TTC549 (cell line): Measurements from ENCODE around the gene CMTM7.

Source experiments
- FAIRE-seq: peaks from 2 replicates; lab custom pipeline; 2012; peaks lifted over from hg19 to GRCh38; lab: Jason Lieb, UNC

Gene CMTM7, protein sequence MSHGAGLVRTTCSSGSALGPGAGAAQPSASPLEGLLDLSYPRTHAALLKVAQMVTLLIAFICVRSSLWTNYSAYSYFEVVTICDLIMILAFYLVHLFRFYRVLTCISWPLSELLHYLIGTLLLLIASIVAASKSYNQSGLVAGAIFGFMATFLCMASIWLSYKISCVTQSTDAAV

DNA sequence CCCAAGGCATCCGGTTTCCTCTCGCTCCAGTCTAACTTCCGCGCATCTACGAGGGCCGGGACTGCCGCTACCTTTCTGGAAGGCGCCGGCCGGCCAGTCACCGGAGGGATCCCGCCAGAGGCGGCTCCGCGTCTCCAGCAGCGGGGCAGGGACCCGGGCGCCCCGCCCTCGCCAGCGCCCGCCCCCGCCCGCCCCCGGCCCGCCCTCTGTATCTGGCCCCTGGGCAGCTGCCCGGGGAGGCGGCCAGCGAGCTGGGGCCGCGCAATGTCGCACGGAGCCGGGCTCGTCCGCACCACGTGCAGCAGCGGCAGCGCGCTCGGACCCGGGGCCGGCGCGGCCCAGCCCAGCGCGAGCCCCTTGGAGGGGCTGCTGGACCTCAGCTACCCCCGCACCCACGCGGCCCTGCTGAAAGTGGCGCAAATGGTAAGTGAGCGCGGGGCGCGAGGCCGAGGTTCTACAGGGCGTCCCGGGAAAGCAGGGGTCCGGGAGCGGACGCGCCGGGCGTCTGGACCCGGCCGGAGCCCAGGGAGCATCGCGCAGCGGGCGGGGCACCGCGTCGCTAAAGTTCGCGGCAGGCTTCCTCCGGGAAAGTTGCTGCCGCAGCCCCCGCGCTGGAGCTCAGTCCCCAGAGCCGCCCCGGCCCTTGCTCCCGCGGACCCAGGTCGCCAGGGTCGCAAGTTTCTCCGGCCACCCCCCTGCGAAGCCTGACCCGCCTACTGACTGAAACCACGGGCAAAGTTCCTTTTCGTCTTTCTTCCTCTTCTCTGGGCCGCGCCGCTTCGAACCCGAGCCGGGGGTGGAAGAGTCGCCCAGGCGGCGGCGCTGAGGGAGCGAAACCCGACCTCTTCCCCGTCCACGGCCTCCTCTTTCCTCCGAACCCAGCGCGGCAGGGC lies at the start of gene CMTM7:
Gene CMTM7, plus strand, starts transcription at position 211 of the 893 bp plus-strand sequence. Its CDS starts 54 bp downstream, at position 265.
- FAIRE-seq: no peak

DNA sequence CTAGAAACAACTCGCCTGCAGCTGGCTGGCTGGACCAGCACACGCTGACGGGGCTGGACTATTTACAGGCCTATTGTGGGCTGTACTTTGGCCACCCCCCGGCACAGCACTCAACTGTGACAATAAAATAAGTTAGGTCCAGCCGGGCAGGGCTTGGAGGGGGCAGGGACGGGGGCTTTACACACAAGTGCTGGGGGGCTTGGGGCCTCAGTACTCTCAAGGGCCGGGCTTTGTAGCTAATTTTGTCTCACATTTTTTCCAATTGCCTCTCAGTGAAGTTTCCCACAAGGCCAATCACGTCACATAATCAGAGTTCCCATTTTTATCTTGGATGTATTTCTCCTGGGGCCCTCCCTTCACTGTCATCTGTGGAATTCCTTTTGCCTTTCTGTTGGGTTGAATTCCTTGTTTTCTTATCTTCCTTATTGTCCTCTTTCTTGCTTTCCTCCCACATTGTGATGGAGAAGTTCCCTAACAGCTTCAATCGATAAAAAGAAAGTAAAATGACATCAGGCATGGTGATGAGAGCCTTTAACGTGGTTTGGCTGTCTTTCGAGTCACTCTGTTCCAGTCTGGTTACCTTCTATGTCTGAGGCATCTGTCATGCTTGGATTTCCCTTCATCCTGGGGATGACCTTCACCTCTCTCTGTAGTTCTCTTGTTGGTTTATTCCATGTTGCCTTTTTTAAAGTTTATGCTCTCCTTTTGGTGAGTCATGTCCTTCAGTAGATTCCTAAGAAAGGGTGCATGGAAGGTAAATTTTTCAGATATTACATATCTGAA lies 44.1 kb upstream of the CMTM7 start:
- FAIRE-seq: no peak

DNA sequence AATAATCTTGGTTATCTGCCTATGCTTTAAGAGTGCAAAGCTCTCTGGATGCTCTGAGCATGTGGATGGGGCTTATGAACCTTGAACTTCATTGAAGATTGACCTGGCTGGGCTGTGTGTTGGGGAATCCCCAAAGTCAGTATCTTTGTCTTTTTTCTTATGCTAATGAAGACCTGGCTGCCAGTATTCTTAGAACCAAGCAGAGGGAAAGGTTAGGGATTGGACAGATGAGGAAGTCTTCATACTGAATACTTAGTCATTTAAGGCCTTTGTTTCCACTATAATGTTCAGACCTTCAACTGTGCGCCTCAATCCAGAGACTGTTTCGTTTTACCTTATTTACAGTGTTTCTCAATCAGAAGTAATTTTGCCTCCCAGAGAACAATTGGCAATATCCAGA lies 42.5 kb upstream of the CMTM7 start:
- no peak for FAIRE-seq

DNA sequence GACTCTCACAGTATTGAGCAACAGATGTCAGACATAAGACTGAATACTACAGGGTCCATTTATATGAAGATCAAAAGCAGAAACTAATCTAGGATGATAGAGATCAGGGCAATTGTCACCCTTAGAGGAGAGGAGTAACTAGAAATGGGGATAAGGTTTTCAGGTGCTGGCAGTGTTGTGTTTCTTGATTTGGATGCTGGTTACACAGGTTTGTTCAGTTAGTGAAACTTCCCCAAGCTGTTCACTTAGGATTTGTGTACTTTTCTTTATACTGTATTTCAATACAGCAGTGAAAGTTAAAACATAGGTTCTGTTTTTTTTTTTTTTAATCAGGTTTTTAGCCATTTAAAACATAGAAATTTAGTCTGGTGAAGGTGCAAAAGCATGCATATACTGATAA lies 39.1 kb upstream of the CMTM7 start:
- no peak for FAIRE-seq

DNA sequence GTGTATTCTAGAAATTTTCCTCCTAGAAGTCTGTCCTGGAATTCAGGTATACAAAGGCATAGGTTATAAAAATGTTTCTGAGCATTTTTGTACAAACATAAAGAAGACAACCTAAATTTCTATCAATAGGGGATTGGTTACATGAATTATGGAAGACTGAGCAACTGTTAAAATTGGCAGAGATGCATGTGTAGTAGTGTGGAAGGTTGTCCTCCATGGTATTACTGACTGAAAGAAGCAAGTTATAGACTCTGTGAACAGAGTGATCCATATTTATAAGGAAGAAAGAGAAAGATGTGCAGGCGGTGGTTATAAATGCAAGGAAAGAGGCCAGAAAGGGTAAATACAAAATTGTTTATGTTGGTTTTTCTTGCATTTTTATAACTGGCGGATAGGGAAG lies 38.3 kb upstream of the CMTM7 start:
- FAIRE-seq: no peak

DNA sequence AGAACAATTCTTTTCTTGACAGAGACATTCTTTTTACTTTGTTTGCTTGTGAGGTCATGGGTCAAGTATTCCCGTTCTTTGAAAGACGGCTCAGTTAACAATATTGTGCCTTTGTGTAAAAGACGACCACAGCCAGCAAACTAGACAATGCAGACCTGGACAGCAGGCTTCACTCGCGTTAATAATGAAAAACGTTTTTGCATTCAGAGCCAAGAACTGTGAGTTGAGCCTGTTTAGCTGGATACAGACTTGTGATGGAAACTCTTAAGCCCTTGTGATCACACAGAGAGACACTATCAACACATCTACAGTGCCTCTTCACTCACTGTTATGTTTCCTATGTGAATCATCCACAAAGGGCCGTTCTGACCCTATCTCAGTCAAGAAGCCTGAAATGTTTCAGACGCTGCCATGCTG lies 37.3 kb upstream of the CMTM7 start:
- no peak for FAIRE-seq

DNA sequence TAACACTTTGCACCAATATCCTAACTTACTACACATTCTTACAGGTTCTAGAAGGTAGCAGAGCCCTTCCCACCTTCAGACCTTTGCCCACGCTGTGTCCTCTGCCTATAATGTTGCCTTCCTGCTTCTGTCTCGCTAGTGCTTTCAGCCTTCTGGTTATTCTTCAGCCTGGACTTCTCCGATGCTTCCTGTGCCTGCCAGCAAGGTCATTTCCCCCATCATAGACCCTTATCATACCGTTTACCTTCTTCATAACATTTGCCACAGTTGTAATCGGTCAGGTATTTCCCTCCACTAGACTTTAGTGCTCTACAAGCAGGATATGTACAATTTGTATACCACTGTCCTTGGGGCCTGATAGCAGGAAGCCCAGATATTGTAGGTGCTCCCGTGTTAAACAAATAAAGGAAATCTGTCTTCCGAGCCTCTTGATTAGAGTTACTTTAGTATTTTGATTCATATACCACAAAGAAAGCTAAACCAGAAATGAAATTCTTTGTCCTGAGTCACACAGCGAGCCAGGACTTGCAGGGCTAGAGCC lies 35.8 kb upstream of the CMTM7 start:
- no peak for FAIRE-seq

DNA sequence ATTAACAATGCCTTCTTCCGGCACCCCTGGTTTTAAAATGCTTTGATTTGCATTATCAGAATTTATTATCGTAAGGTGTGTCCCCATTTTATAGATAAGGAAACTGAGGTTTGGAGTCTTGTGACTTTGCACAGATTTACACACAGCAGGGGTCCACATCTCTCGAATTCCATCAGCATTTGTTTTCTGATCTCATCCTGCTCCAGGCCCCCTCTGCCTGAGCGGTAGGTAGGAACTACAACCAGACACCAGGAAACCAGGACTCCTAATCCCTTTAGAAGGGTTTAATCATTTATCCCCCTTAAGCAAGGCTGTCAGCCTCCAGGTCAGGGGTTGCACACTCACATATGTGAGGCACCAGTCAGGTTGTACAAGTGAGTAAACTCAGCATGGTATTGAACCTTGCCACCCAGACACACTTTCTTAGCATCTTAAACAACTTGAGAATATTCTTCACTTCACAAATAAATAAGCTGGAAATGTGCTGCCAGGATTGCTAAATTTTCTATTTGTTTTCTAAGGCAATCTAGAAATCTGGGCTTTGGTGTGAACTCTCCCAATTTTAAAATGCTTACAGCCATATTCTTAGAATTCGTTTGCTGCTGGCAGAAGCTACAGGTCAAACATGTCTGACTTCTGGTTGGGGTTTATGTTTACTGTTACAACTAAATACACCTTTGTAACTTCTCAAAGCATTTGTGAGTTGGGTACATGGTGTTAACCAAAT lies 31.7 kb upstream of the CMTM7 start:
- no peak for FAIRE-seq

DNA sequence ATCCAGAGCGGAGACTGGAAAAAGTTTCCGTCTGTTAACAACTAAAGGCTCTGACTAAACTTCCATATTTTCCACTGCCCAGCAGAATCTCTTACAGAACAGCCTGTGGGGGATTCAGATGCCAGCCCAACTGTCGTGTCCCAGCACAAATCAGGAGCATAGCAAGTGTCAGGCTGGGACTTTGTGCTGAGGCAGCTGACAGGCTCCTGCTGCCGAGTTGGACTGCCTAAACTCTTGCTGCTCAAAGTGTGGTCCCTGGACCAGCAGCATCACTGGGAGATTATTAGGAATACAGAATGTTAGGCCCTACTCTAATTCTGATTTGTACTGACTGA lies 31.2 kb upstream of the CMTM7 start:
- no peak for FAIRE-seq

DNA sequence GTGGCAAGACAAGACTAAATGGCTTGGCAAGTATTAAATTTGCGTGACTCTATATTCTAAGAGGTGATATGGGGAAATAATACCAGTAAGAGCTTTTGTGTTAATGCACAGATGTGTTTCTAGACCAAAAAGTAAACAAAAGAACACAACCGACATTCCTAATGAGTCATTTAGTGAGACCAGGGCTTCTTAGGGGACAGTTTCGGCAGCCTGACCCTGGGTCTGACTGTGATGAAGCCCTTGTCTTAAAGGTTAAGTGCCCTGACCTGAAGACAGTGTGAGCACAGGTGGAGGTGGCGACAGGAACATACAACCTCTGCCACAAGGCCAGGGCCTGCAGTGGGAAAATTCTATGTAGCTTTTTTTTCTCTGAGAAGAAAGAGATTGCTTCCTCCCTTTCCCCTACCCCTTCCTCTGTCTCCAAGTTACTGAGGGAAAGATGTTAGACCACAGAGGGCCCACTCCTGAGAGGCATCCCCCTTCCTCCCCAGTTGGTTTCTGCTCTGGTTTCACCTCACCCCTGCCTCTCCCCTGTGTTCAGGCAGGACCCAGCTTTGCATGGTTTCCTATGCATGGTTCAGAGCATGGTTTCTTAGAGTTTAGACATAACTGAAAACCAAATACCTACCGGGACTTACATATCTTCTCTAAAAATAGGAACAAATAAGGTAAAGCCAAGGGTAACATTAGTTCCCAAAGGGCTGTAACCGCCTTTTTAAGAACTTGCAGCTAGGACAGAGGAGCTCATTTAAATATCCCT lies 24.8 kb upstream of the CMTM7 start:
- no peak for FAIRE-seq

DNA sequence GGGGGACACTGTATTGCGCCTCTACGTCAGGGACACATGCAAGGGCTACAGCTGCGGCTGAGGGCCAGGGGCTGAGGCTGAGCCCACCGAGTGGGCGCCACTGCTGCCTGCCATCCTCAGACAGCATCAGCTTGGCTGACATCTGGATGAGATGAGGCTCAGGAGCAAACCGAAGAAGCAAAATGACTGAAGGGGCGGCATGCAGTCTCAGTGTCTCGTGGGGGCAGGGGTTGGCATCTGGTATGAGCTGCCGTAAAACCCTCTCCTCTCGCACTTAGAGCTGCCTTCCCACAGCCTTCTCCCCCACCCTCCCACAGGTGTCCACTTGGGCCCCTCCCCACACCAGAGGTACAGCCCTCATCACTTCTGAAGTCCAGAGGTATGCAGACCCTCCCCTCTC lies 24.2 kb upstream of the CMTM7 start:
- FAIRE-seq: no peak

DNA sequence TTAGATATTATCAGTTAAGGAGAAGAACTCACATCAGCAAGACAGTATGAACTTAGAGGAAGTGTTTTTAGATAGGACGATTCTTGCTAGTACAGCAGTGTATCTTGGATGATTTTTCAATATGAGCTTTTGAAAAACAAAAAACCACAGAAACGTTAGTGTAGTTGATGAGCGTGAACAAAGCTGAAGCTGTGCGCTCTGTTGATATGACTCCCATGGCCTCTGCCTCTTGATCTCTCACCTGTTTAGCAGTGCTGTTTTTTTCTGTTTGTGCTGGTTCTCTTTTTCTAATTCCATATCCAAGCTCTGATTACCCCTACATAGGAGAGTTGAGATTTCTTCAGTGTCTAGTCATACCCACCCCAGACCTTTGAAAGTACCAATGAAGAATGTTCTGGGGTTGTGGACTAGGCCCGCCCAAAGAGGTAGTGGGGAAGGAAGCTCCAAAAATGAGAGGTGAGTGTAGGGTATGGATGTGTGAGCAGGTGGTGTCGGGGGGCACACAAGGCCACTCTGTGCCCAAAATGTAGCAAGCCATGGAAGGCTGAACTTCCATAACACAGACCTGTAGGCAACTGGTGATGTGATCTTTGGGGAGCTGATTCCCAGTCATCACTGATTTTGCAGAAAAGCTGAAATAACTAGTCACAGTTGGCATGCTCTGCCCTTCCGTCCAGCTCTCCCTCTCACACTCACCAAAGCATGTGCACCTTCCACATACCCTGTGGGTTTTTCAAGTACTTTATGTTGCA lies 20.0 kb upstream of the CMTM7 start:
- FAIRE-seq: no peak

DNA sequence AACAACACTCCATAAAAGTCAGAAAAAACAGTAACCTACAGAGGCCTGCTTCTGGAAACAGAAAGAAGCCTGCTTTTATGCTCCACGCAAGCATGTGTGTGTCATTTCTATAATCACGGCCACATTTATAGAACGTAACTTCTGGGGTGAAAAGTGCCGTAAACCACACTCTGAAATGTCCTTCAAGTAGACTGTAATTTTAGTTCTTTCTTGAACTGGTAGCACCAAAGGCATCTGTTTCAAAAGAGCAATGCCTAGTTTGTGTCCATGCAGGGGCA lies 19.5 kb upstream of the CMTM7 start:
- FAIRE-seq: no peak

DNA sequence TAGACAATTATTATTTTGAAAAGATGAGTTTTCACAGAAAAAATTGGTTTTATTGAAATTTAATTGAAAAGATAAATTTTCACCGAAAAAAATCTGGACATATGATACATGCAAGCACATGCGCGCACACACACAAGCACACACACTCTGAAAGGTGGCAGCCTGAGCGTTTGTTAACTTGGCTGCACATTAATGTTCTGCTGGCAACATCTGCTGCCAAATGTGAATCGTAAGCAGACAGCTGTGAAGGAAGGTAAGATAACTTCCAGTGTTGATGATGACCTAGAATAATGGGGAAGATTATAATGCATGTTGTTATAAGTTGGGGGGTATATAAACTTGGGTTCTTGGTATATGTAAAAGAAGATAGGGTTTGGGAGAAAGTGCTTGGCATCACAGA lies 18.4 kb upstream of the CMTM7 start:
- no peak for FAIRE-seq

DNA sequence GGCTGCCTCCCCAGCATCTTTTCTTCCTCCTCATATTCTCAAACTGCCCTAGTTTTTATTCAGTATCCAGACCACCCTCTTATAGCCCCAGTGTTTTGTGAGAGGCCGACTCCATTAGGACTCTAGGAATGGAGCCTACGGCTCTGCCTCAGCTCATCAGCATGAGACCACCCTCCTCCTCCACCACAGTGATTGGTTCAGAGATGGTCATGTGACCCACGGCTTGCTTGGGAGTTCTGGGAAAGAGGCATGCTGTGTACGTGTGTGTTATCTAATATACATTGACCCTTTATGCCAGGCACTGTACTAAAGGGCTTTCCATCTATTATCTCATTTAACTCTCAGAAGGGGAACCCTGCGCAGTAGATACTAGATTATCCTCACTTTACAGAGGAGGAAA lies 17.8 kb upstream of the CMTM7 start:
- FAIRE-seq: no peak

DNA sequence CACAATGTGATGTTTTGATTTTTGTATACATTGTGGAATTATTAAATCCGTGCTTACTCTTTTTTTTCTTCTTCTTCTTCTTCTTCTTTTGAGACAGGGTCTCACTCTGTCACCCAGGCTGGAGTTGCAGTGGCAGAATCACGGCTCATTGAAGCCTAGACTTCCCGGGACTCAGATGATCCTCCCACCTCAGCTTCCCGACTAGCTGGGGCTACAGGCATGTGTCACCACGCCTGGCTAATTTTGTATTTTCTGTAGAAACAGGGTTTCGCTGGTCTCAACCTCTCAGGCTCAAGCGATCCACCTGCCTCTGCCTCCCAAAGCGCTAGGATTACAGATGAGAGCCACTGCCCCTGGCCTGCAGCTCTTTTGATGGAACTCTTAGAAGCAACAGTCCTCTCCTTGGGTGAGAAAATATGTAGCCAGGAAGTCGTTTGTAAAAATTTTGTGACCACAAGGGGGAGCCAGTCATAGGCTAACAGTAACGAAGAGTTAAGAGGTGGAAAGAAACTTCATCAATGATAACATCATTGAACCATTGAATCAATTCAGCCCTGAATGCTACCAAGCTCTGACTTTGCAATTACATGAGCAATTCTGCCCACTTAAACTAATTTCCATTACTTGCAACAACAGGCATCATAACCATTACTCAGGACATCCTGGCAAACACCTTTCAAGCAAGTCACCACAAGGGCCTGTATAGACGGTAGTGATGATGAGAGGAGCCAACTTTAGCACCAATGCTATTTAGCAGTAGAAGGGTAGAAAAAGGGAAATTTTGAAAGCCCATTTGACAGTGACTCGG lies 16.7 kb upstream of the CMTM7 start:
- no peak for FAIRE-seq

DNA sequence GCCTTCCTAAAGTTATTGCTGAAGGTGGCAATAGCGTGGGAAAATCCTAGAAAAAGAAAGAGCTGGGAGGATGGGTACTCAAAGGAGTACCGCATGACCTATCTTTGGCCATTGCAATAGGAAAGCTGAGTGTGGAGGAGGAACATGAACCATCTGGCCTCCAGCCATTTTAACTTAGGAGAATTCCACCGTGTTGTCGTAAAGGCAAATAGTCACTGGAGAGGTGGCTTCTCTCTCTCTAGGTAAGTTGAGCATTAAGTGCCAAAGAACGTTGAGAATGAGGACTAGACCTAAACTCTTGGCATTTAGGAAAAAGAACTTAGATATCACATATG lies 16.1 kb upstream of the CMTM7 start:
- no peak for FAIRE-seq

DNA sequence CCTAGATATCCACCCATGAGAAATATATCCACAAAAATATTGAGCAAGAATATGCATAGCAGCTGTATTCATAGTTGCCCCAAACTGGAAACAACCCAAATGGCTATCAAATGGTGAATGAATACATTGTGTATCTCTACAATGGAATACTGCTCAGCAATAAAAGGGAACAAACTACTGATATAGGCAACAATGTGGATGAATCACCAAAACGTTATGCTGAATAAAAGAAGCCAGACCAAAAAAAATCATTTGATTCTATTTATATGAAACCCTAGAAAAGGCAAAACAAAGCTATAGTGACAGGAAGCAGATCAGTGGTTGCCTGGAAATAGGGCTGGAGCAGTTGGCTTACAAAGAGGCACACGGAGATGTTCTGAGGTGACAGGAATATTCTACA lies 15.5 kb upstream of the CMTM7 start:
- FAIRE-seq: no peak

DNA sequence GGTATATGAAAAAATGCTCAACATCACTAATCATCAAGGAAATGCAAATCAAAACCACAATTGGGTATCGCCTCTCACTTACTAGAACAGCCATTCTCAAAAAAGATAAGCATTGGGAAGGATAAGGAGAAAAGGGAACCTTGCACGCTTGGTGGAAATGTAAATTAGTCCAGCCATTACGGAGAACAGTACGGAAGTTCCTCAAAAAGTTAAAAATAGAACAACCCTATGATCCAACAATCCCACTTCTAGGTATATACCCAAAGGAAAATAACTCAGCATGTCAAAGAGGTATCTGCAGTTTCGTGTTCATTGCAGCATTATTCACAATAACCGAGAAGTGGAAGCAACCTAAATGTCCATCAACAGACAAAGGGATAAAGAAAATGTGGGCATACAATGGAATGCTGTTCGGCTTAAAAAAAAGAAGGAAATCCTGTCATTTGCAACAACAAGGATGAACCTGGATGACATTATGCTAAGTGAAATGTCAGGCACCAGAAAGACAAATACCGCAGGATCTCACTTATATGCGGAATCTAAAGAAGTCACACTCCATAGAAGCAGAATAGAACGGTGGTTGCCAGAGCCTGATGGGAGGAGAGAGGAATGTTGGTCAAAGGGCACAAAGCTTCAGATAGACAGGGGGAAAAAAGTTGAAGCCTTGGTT lies 11.7 kb upstream of the CMTM7 start:
- no peak for FAIRE-seq

DNA sequence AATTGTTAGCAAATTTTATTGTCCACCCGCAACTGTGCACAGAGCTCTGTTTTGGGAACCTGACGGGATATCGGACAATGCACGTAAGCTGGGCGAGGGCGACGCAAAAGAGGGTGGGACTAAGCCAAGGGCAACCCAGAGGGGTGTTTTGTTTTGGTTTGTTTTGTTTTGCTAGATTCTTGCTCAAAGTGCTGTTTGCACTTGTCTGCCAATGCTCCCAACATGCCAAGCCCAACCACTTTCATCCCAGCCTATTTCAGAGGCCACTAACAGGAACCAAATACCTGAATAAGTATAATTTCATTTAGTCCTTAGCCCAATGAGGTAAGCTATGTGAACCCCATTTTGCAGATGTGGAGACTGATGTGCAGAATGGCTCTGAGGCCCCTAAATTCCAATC lies 9.7 kb upstream of the CMTM7 start:
- FAIRE-seq: no peak
